Lower lobe of right lung (tissue), 2 donors: Measurements from ENCODE around the gene ENDOG. TPM values are rescaled to one million over a fixed set of nuclear protein-coding genes. Genes with fewer than 3 reads are reported as not detected.
"Not testable (repeated sequence)": the region's sequence is repeated elsewhere in the genome, so short reads cannot be mapped to it uniquely, and the experiment has no call there.

Experiments used
- ATAC-seq, 2 donors: fragments of 200-7000 bp; cut with Tn5 transposase; one replicate each; pipeline ENCODE4 v1.9.1; 2020 to 2022; ENCODE audit warnings: mild to moderate bottlenecking in 2 of 2, moderate library complexity in 2 of 2
- DNase-seq: peaks from one replicate; pipeline ENCODE4 v3.0.0-alpha.2; 2020
- H3K27ac ChIP-seq: fragments of 200-600 bp; one replicate; pipeline ENCODE4 v1.8.0; 2022
- H3K27me3 ChIP-seq: fragments of 200-600 bp; one replicate; pipeline ENCODE4 v1.8.0; 2022; ENCODE audit warnings: low read depth
- H3K36me3 ChIP-seq: fragments of 200-600 bp; one replicate; pipeline ENCODE4 v1.8.0; 2022; ENCODE audit warnings: mild to moderate bottlenecking
- H3K4me1 ChIP-seq: fragments of 200-600 bp; one replicate; pipeline ENCODE4 v1.8.0; 2022
- H3K4me3 ChIP-seq: fragments of 200-600 bp; one replicate; pipeline ENCODE4 v1.8.0; 2022; ENCODE audit warnings: mild to moderate bottlenecking
- H3K9me3 ChIP-seq: fragments of 200-600 bp; one replicate; pipeline ENCODE4 v1.8.0; 2022
- CTCF ChIP-seq: fragments of 200-600 bp; IDR thresholded peaks from one replicate; pipeline ENCODE4 v1.8.0; 2022; ENCODE audit warnings: antibody characterized with exemption, mild to moderate bottlenecking
- intact Hi-C: fragments of 100-400 bp; cut with DNase I; formaldehyde crosslinking; loops from one replicate; pipeline ENCODE4 v1.11.0; 2022
- total RNA-seq: library from RNA; stranded (reverse); fragmentation: NEBNext Ultra II Directional; extraction: Animal tissue kit (Norgen Biotek cat#: 25700); gene quantifications from one replicate; pipeline ENCODE4 v1.2.1, GENCODE V29; 2021
- donor health status: DM: no; HTN: yes; CAD: no; lungs with severe emphysema.

ENDOG gene
- total RNA-seq, 1 donor from 2014 or later: 21.5 TPM

GRCh38 chr9:128860937-128861336 is 42.6 kb downstream of the ENDOG start:
- Histone ChIP-seq H3K4me3 (no peak overlapping the region), H3K9me3 (no peaks in the 10 kb centered on the region), H3K27ac (peak overlapping the region; percentile 53), H3K4me1 (peaks cover 12% of the 10 kb centered on the region), H3K27me3 (no peaks in the 10 kb centered on the region), H3K36me3 (no peaks in the 10 kb centered on the region)
- no peak for ATAC-seq
- DNase-seq: no peak
- intact Hi-C loops: loop anchor here (10.0 kb wide), 1 partner anchor 64 kb away; the partner anchor contains the start of gene PHYHD1
- no peak for TF ChIP-seq CTCF

GRCh38 chr9:128861501-128861900 is 43.2 kb downstream of the ENDOG start:
- H3K27me3 ChIP-seq: no peaks in the 10 kb centered on the region
- DNase-seq (peak; percentile 20), ATAC-seq (peak; percentile 51 to 62)
- H3K27ac ChIP-seq: peak overlapping the region; percentile 53
- H3K9me3 ChIP-seq: no peaks in the 10 kb centered on the region
- TF ChIP-seq CTCF: no peak
- peaks cover 12% of the 10 kb centered on the region for H3K4me1 ChIP-seq
- H3K36me3 ChIP-seq: no peaks in the 10 kb centered on the region
- intact Hi-C loops: loop anchor here (10.0 kb wide), 1 partner anchor 63 kb away; the partner anchor contains the start of gene PHYHD1
- H3K4me3 ChIP-seq: no peak overlapping the region

GRCh38 chr9:128862401-128862851 is 44.1 kb downstream of the ENDOG start:
- intact Hi-C loops: loop anchor here (10.0 kb wide), 1 partner anchor 62 kb away; the partner anchor contains the start of gene PHYHD1
- ATAC-seq: peak; percentile 59 to 76

GRCh38 chr9:128863647-128864046 is 45.3 kb downstream of the ENDOG start:
- ATAC-seq: peak; percentile 89 to 92

More at GRCh38 chr9:128862401-128862851, 44.1 kb downstream of the ENDOG start:
- no peak for TF ChIP-seq CTCF
- Histone ChIP-seq H3K4me3 (no peak overlapping the region), H3K4me1 (peaks cover 12% of the 10 kb centered on the region), H3K36me3 (no peaks in the 10 kb centered on the region), H3K9me3 (no peaks in the 10 kb centered on the region), H3K27me3 (no peaks in the 10 kb centered on the region), H3K27ac (peak overlapping the region; percentile 24)
- DNase-seq: peak; percentile 74

GRCh38 chr9:128870128-128870940 is 52.0 kb downstream of the ENDOG start:
- ATAC-seq (no peak), DNase-seq (no peak)
- intact Hi-C loops: no loop called here

More at GRCh38 chr9:128863647-128864046, 45.3 kb downstream of the ENDOG start:
- H3K4me1 ChIP-seq: peaks cover 12% of the 10 kb centered on the region
- H3K9me3 ChIP-seq: no peaks in the 10 kb centered on the region
- peak overlapping the region; percentile 48 for H3K27ac ChIP-seq
- no peaks in the 10 kb centered on the region for H3K36me3 ChIP-seq
- TF ChIP-seq CTCF: peak; percentile 99
- no peaks in the 10 kb centered on the region for H3K27me3 ChIP-seq
- intact Hi-C loops: loop anchor here (10.0 kb wide), 1 partner anchor 61 kb away; the partner anchor contains the start of gene PHYHD1
- DNase-seq: peak; percentile 87
- no peak overlapping the region for H3K4me3 ChIP-seq

GRCh38 chr9:128870941-128871265 is 52.6 kb downstream of the ENDOG start:
- H3K4me3 ChIP-seq, ATAC-seq, H3K27ac ChIP-seq, H3K9me3 ChIP-seq, H3K4me1 ChIP-seq, H3K27me3 ChIP-seq, intact Hi-C loops, H3K36me3 ChIP-seq: not testable (repeated sequence)
- peak; percentile 20 for DNase-seq

More at GRCh38 chr9:128870128-128870940, 52.0 kb downstream of the ENDOG start:
- H3K36me3 ChIP-seq: no peaks in the 10 kb centered on the region
- H3K27me3 ChIP-seq: no peaks in the 10 kb centered on the region
- no peaks in the 10 kb centered on the region for H3K9me3 ChIP-seq
- no peak overlapping the region for H3K27ac ChIP-seq
- TF ChIP-seq CTCF: no peak
- no peaks in the 10 kb centered on the region for H3K4me1 ChIP-seq
- no peak overlapping the region for H3K4me3 ChIP-seq
